ENCODE data around the gene VCP. TPM values are rescaled to one million over a fixed set of nuclear protein-coding genes. Genes with fewer than 3 reads are reported as not detected.

VCP gene
- total and polyA plus RNA-seq, 9 of the 15 experiments (the other 6 are each of a cell fraction or from before 2014, with no cell fraction given), result 7.1 to 257 (median 199) TPM

DNA sequence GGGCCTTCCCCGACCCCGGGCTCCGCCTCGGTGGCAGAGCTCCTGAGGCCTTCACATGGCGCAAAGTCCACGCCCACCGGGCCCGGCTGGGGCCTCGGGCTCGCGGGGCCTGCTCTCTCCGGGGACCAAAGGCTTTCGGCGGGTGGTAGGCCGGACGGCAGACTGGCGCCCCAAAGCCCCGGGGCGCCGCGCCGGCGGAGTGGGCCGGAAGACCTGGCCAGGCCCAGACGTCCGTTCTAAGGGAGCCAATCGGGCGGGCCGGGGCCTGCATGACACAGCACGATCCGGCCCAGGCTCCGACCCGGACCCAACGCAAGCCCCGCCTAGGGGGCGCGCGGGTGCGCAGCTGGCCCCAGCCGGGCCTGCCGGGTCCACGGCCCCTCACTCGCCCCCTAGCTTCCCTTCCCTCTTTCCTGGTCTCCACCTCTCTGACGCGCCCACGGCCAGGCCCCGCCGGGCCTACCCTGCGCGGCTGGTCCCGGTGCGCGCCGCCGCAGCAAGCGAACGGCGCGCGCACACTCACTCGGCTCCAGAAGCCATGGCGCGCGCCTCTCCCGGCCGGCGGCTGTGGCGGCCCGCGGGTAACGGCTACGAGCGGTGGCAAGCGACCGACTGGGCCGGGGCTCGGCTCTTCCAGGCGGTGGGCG lies 488 bp downstream of the VCP start (continued):
- peak; percentile 76 for TF ChIP-seq CCNT2 (IDR thresholded peaks at IDR 0.05; ENCODE audit: borderline replicate concordance, extremely low read depth, insufficient read length, low read depth, low read length)
- no peak for TF ChIP-seq CEBPB (tag; IDR thresholded peaks at IDR 0.05)
- peak; percentile 98 for TF ChIP-seq RBFOX2 (IDR thresholded peaks at IDR 0.05; ENCODE audit: low read depth, low read length)
- TF ChIP-seq, protein P1, sequence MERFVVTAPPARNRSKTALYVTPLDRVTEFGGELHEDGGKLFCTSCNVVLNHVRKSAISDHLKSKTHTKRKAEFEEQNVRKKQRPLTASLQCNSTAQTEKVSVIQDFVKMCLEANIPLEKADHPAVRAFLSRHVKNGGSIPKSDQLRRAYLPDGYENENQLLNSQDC (CRISPR knock-in tag; IDR thresholded peaks at IDR 0.05), result no peak
- TF ChIP-seq OTX1 (CRISPR knock-in tag; IDR thresholded peaks at IDR 0.05), result no peak
- no peak for TF ChIP-seq ZBED1 (IDR thresholded peaks at IDR 0.05)
- TF ChIP-seq GABPA (tag; conservative IDR thresholded peaks at IDR 0.05; ENCODE audit: low read depth), result peak; percentile 53
- no peak for TF ChIP-seq ZNF133 (CRISPR knock-in tag; IDR thresholded peaks at IDR 0.05)
- no peak for TF ChIP-seq MEF2D (tag; conservative IDR thresholded peaks at IDR 0.05; ENCODE audit: low read depth)
- TF ChIP-seq, protein P2, sequence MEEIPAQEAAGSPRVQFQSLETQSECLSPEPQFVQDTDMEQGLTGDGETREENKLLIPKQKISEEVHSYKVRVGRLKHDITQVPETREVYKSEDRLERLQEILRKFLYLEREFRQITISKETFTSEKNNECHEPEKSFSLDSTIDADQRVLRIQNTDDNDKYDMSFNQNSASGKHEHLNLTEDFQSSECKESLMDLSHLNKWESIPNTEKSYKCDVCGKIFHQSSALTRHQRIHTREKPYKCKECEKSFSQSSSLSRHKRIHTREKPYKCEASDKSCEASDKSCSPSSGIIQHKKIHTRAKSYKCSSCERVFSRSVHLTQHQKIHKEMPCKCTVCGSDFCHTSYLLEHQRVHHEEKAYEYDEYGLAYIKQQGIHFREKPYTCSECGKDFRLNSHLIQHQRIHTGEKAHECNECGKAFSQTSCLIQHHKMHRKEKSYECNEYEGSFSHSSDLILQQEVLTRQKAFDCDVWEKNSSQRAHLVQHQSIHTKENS (CRISPR knock-in tag; IDR thresholded peaks at IDR 0.05), result no peak
- no peak for TF ChIP-seq SRSF1 (IDR thresholded peaks at IDR 0.05; ENCODE audit: low read depth, low read length)
- no peak for TF ChIP-seq ZNF830 (CRISPR knock-in tag; IDR thresholded peaks at IDR 0.05)
- TF ChIP-seq HOXB6 (CRISPR knock-in tag; IDR thresholded peaks at IDR 0.05; ENCODE audit: borderline replicate concordance), result no peak
- TF ChIP-seq NFIX (CRISPR knock-in tag; IDR thresholded peaks at IDR 0.05; ENCODE audit: low read depth), result no peak
- 0 out of 2 replicates have a peak, but pooled peaks have one; percentile 27 for TF ChIP-seq PRMT5 (CRISPR knock-in tag; IDR thresholded peaks at IDR 0.05)
- no peak for TF ChIP-seq RBM17 (IDR thresholded peaks at IDR 0.05; ENCODE audit: borderline replicate concordance, low read depth, low read length)
- no peak for TF ChIP-seq ZSCAN32 (CRISPR knock-in tag; IDR thresholded peaks at IDR 0.05)
- TF ChIP-seq ZNF778 (CRISPR knock-in tag; IDR thresholded peaks at IDR 0.05), result no peak
- TF ChIP-seq ZNF583 (CRISPR knock-in tag; IDR thresholded peaks at IDR 0.05), result no peak
- TF ChIP-seq HNRNPLL (IDR thresholded peaks at IDR 0.05; ENCODE audit: low read depth, low read length, poor library complexity, severe bottlenecking), result peak; percentile 14
- TF ChIP-seq SOX6 (IDR thresholded peaks at IDR 0.05), result no peak; the same call in 1 of the 2 replicates
- no peak for TF ChIP-seq KLF6 (CRISPR knock-in tag; IDR thresholded peaks at IDR 0.05; ENCODE audit: borderline replicate concordance)
- no peak for TF ChIP-seq YBX1 (IDR thresholded peaks at IDR 0.05)
- no peak for TF ChIP-seq FOXM1 (IDR thresholded peaks at IDR 0.05; ENCODE audit: low read depth)
- no peak for TF ChIP-seq FOXM1 (CRISPR knock-in tag; IDR thresholded peaks at IDR 0.05; ENCODE audit: low read depth)
- TF ChIP-seq ZNF316 (IDR thresholded peaks at IDR 0.05), result peak; percentile 84
- no peak for TF ChIP-seq MAFF (IDR thresholded peaks at IDR 0.05; ENCODE audit: low read length)
- TF ChIP-seq MYC (IDR thresholded peaks at IDR 0.05; ENCODE audit: low read depth, low read length), result peak; percentile 71; the same call in 1 of the 2 replicates
- TF ChIP-seq MYC (CRISPR knock-in tag; IDR thresholded peaks at IDR 0.05; ENCODE audit: borderline replicate concordance, low read depth), result no peak
- no peak for TF ChIP-seq SUPT5H (IDR thresholded peaks at IDR 0.05)
- TF ChIP-seq KDM5B (IDR thresholded peaks at IDR 0.05; ENCODE audit: insufficient replicate concordance, low read depth, low read length), result no peak
- no peak for TF ChIP-seq USF2 (CRISPR knock-in tag; IDR thresholded peaks at IDR 0.05)

Data from K562 (cell line).